Left ventricle myocardium inferior (tissue), 1 donor: Measurements from ENCODE around the gene CDX2. TPM values are rescaled to one million over a fixed set of nuclear protein-coding genes. Genes with fewer than 3 reads are reported as not detected.
A peak's percentile ranks its signal among the peaks of the same experiment; 100 is the strongest.

Experiments used
- DNase-seq: peaks from one replicate; pipeline ENCODE4 v3.0.0-alpha.2; 2020
- H3K27ac ChIP-seq: fragments of 200-600 bp; replicated peaks from 2 replicates; pipeline ENCODE4 v1.8.0; 2021
- H3K27me3 ChIP-seq: fragments of 200-600 bp; 2 replicates; pipeline ENCODE4 v1.8.0; 2021; ENCODE audit warnings: low read depth
- H3K36me3 ChIP-seq: fragments of 200-600 bp; 2 replicates; pipeline ENCODE4 v1.8.0; 2021
- H3K4me1 ChIP-seq: fragments of 200-600 bp; 2 replicates; pipeline ENCODE4 v1.8.0; 2021
- H3K4me3 ChIP-seq: fragments of 200-600 bp; 2 replicates; pipeline ENCODE4 v1.8.0; 2021; ENCODE audit warnings: mild to moderate bottlenecking, moderate library complexity
- H3K9me3 ChIP-seq: fragments of 200-600 bp; replicated peaks from 2 replicates; pipeline ENCODE4 v1.8.0; 2021
- intact Hi-C: fragments of 100-400 bp; cut with micrococcal nuclease; formaldehyde crosslinking; loops from one replicate; pipeline ENCODE4 v1.11.0; 2022
- long read RNA-seq: library from polyadenylated mRNA; unstranded; transcript quantifications from one replicate; pipeline ENCODE4 v2.0.0, GENCODE V29; 2021
- total RNA-seq: library from RNA; stranded (reverse); fragmentation: NEBNext Ultra II Directional; extraction: Animal tissue kit (Norgen Biotek cat#: 25700); gene quantifications from one replicate; pipeline ENCODE4 v1.2.1, GENCODE V29; 2021
- TF ChIP-seq, protein P1 (sequence below): fragments of 200-600 bp; IDR thresholded peaks from 2 replicates; pipeline ENCODE4 v1.8.0; 2021; ENCODE audit warnings: antibody characterized with exemption, mild to moderate bottlenecking, borderline replicate concordance
- donor health status: DM: no; HTN: yes; CAD: no; lungs with severe emphysema.

The CDX2 gene, protein sequence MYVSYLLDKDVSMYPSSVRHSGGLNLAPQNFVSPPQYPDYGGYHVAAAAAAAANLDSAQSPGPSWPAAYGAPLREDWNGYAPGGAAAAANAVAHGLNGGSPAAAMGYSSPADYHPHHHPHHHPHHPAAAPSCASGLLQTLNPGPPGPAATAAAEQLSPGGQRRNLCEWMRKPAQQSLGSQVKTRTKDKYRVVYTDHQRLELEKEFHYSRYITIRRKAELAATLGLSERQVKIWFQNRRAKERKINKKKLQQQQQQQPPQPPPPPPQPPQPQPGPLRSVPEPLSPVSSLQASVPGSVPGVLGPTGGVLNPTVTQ
- not detected for total RNA-seq
- long read RNA-seq: 0 reads

DNA sequence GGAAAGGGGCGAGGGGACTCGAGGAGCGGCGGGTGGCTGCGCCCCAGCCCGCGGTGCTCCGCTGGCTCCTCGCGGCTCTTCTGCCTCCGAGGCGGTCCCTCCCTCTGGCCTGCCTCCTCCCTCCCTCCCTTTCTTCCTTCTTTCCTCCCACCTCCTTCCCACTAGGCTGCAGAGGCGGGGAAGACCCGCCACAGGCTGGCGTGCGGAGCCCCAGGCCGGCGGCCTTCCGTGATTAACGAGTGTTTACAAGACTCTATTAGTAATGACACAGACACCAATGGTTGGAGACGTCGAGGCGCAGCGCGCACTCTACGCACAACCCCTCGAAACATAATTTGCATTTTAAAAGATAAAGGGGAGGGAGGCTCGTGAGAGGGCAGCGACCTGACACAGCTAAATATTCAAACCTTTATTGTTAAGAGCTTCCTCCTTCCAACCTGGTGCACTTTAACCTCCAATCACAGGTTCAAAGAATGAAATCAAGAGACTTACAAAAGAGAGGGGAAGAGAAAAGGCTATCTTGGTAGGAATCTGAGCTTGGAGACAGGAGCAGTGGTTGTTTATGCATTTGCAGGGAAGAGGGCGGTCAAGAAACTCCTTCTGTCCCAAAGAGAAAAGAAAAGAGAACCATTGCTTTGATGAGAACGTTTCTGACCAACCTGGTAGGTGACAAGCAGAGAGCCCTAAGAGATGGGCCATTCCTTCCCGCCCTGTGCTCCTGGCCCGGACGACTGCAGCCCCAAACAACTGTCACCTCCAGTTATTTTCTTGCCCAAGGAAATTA lies at the start of gene CDX2:
Gene CDX2, minus strand, starts transcription at position 234 of the 784 bp plus-strand sequence. CDS start 309 bp downstream, outside the sequence.
- H3K4me1 ChIP-seq: peaks cover 31% of the 10 kb centered on the region
- TF ChIP-seq, protein P1, sequence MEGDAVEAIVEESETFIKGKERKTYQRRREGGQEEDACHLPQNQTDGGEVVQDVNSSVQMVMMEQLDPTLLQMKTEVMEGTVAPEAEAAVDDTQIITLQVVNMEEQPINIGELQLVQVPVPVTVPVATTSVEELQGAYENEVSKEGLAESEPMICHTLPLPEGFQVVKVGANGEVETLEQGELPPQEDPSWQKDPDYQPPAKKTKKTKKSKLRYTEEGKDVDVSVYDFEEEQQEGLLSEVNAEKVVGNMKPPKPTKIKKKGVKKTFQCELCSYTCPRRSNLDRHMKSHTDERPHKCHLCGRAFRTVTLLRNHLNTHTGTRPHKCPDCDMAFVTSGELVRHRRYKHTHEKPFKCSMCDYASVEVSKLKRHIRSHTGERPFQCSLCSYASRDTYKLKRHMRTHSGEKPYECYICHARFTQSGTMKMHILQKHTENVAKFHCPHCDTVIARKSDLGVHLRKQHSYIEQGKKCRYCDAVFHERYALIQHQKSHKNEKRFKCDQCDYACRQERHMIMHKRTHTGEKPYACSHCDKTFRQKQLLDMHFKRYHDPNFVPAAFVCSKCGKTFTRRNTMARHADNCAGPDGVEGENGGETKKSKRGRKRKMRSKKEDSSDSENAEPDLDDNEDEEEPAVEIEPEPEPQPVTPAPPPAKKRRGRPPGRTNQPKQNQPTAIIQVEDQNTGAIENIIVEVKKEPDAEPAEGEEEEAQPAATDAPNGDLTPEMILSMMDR: no peak
- intact Hi-C loops: no loop called here
- H3K36me3 ChIP-seq: no peaks in the 10 kb centered on the region
- H3K27ac ChIP-seq: no peak within 1 kb of the TSS
- no peaks in the 10 kb centered on the region for H3K9me3 ChIP-seq
- peaks cover 100% of the 10 kb centered on the region for H3K27me3 ChIP-seq
- no peak for DNase-seq
- H3K4me3 ChIP-seq: peak within 1 kb of the TSS; percentile 27

DNA sequence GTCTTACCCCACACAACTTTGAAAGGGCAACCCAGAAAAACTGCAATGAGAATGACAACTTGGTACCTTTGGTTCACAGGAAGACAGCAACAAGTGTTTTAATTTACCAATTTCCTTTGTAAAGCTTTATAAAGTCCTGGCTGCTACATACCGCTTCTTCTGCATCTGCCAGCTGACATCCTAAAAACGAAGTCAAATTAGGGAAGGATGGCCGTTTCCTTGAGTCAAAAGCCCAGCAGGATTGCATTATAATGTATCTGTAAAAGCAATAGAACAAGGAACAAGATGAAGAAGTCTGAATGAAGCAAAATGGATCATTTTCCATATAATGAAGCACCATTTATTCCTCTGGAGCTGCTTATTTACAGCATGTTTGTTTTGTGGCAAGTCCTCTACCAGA lies 45.2 kb upstream of the CDX2 start:
- H3K27ac ChIP-seq: no peak overlapping the region
- no peak for DNase-seq
- no peaks in the 10 kb centered on the region for H3K4me1 ChIP-seq
- no peaks in the 10 kb centered on the region for H3K9me3 ChIP-seq
- H3K4me3 ChIP-seq: no peak overlapping the region
- H3K36me3 ChIP-seq: no peaks in the 10 kb centered on the region
- intact Hi-C loops: no loop called here
- TF ChIP-seq, protein P1: no peak
- H3K27me3 ChIP-seq: peaks cover 86% of the 10 kb centered on the region

DNA sequence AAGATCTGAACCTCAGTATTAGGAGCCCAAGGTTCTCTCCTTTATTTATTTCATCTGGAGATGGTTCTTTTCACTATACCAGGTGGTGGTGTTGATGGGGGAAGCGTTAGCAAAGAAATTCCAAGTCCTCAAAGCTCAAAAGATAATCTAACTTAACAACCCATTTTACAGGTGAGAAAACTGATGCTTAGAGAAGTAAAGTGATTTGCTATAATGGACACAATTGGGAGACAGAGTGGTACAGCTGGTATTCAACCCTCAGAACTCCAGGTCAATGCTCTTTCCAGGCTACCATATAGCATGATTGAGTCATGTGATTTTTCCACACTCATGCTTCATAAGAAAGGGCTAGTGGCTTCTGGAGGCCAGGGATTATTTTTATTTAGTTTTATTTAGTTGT lies 44.4 kb upstream of the CDX2 start:
- peaks cover 91% of the 10 kb centered on the region for H3K27me3 ChIP-seq
- H3K4me3 ChIP-seq: no peak overlapping the region
- TF ChIP-seq, protein P1: no peak
- no peaks in the 10 kb centered on the region for H3K9me3 ChIP-seq
- no peak overlapping the region for H3K27ac ChIP-seq
- intact Hi-C loops: no loop called here
- no peaks in the 10 kb centered on the region for H3K4me1 ChIP-seq
- no peaks in the 10 kb centered on the region for H3K36me3 ChIP-seq
- DNase-seq: no peak

DNA sequence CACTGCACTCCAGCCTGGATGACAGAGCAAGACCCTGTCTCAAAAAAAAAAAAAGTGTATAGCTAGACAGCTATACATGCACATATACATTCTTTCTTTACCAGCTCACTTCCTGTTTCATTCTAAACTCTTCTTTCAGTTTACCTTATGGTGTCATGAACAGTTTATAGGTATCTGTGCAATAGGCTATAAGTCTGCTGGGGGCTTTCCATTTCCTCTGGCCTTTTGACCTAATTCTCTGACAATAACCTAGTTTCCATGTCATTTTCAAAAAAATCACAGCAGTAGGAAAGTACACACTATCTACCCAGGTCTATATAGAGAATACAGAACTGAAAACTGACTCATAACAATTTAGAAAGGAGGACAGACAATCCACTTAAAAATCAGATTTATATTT lies 43.8 kb upstream of the CDX2 start:
- intact Hi-C loops: no loop called here
- Histone ChIP-seq H3K36me3 (no peaks in the 10 kb centered on the region), H3K4me1 (no peaks in the 10 kb centered on the region), H3K9me3 (no peaks in the 10 kb centered on the region), H3K4me3 (no peak overlapping the region), H3K27me3 (peaks cover 88% of the 10 kb centered on the region), H3K27ac (no peak overlapping the region)
- no peak for DNase-seq
- TF ChIP-seq, protein P1: no peak

DNA sequence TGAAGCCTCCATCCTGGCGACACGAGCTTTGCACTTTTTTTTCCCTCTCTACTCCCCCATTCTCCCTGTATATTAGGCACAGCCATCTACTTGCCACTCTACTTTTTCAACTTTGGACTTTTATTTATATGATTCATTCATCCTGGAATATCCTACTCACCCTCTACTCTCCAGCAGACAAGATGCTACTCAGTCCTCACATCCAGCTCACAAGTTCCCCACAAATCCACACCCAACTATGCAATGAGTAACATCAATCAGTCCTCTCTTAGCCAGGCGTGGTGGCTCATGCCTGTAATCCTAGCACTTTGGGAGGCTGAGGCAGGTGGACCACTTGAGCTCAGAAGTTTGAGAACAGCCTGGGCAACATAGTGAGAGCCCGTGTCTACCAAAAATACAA lies 43.3 kb upstream of the CDX2 start:
- Histone ChIP-seq H3K4me1 (no peaks in the 10 kb centered on the region), H3K9me3 (no peaks in the 10 kb centered on the region), H3K27me3 (peaks cover 83% of the 10 kb centered on the region), H3K27ac (no peak overlapping the region), H3K36me3 (no peaks in the 10 kb centered on the region), H3K4me3 (no peak overlapping the region)
- intact Hi-C loops: no loop called here
- TF ChIP-seq, protein P1: no peak
- DNase-seq: no peak
